H1 (cell line): ENCODE data around the gene DDX41.

Experiments
- ATF2 ChIP-seq: IDR thresholded peaks from 2 replicates; pipeline ENCODE4 v1.6.1; 2012; ENCODE audit warnings: low read length, inconsistent platforms
- CTCF ChIP-seq, 3 experiments: IDR thresholded peaks; 1 replicate in 2 of 3; 2 replicates in 1 of 3; pipeline versions ENCODE4 v1.5.1 to v1.6.1; 2011; ENCODE audit warnings: low read length in 3 of 3, mild to moderate bottlenecking in 3 of 3, inconsistent platforms in 2 of 3, low read depth in 1 of 3, moderate library complexity in 1 of 3; ENCODE audit not compliant: insufficient read depth in 1 of 3; ENCODE audit errors: control extremely low read depth in 1 of 3
- EGR1 ChIP-seq: IDR thresholded peaks from 2 replicates; pipeline ENCODE4 v1.6.1; 2011; ENCODE audit warnings: low read depth, low read length, borderline replicate concordance
- HDAC2 ChIP-seq, 2 experiments: fragments of 300-600 bp in 1 of 2; sonication (generic) in 1 of 2; IDR thresholded peaks; 2 replicates each; pipeline ENCODE4 v1.6.1; 2011 to 2012; ENCODE audit warnings: low read depth in 2 of 2, low read length in 2 of 2, mild to moderate bottlenecking in 2 of 2, moderate library complexity in 2 of 2, borderline replicate concordance in 1 of 2, inconsistent platforms in 1 of 2
- MAX ChIP-seq: IDR thresholded peaks from 2 replicates; pipeline ENCODE4 v1.6.1; 2012; ENCODE audit warnings: inconsistent platforms
- SIRT6 ChIP-seq: IDR thresholded peaks from one replicate; pipeline ENCODE4 v1.7.1; 2012; ENCODE audit warnings: low read length, inconsistent platforms
- SIX5 ChIP-seq: IDR thresholded peaks from 2 replicates; pipeline ENCODE4 v1.6.1; 2011; ENCODE audit warnings: mild to moderate bottlenecking, low read depth, low read length
- TBP ChIP-seq: IDR thresholded peaks from 2 replicates; pipeline ENCODE4 v1.6.1; 2011; ENCODE audit warnings: low read depth, low read length, improper control_type of control experiment

- TF ChIP-seq HDAC2 (IDR thresholded peaks at IDR 0.05; ENCODE audit: borderline replicate concordance in 1 of 2, low read depth in 2 of 2, low read length in 2 of 2), result no peak
- TF ChIP-seq CTCF (IDR thresholded peaks at IDR 0.05; ENCODE audit: control extremely low read depth in 1 of 3, insufficient read depth in 1 of 3, low read depth in 1 of 3, low read length in 3 of 3), result no peak
- TF ChIP-seq TBP, result no peak
- TF ChIP-seq MAX, result no peak
- TF ChIP-seq SIX5, result no peak
- no peak for TF ChIP-seq SIRT6
- TF ChIP-seq EGR1, result no peak
- no peak for TF ChIP-seq ATF2
These were observed 37.0 kb downstream of the DDX41 start for GRCh38 chr5:177479774-177480173.
